ENCODE data around the gene GPR156. TPM values are rescaled to one million over a fixed set of nuclear protein-coding genes. Genes with fewer than 3 reads are reported as not detected.

GPR156 gene
- total and polyA plus RNA-seq, 10 of the 15 experiments (the other 5 are each of a cell fraction or from before 2014, with no cell fraction given): 0.08 to 0.15 (median 0.11) TPM; not detected in 6

- TF ChIP-seq SUPT20H (IDR thresholded peaks at IDR 0.05; ENCODE audit: borderline replicate concordance, control insufficient read depth, low read depth, low read length) (no peak), EZH2 (IDR thresholded peaks at IDR 0.05; ENCODE audit: borderline replicate concordance, control insufficient read depth, low read depth, low read length) (no peak), MLLT1 (IDR thresholded peaks at IDR 0.05) (no peak)
- intact Hi-C loops (cut with micrococcal nuclease; ENCODE audit: unreplicated experiment): no loop called here
- ChIA-PET POLR2A (interaction anchor here (0.5 kb wide), 1 partner anchor 1254 kb away, joined by 4 read pairs; no protein-coding TSS in a partner anchor), RAD21 (ENCODE audit: unreplicated experiment) (interaction anchor here (0.6 to 3.0 kb wide), 4 partner anchors 142 to 354 kb away, joined by 3 to 75 read pairs (median 14); no protein-coding TSS in a partner anchor), SMC1A (ENCODE audit: uncharacterized antibody, unreplicated experiment) (interaction anchor here (1.0 to 5.1 kb wide), 9 partner anchors 23 to 549 kb away, joined by 3 to 90 read pairs (median 4); no protein-coding TSS in a partner anchor), CTCF (interaction anchor here (0.8 to 6.8 kb wide), 12 partner anchors 99 to 555 kb away, joined by 3 to 210 read pairs (median 6); partner anchors contain the start of gene LRRC58)
- BruUV-seq (replicated peaks): no TSS peak
- in situ Hi-C loops (cut with MboI): loop anchor here (10.0 kb wide), 1 partner anchor 549 kb away; no protein-coding TSS in a partner anchor
- Histone ChIP-seq H3K9ac (ENCODE audit: control insufficient read depth, insufficient read depth, low read length) (no peak overlapping the region), H3K4me3 (no peak overlapping the region), H3K27me3 (replicated peaks in 1 of 2; ENCODE audit: control insufficient read depth in 2 of 2, insufficient read depth in 2 of 2, low read length in 1 of 2) (no peaks in the 10 kb centered on the region), H3K9me3 (replicated peaks; ENCODE audit: control insufficient read depth, insufficient read depth, low read length) (no peaks in the 10 kb centered on the region), H3K27ac (ENCODE audit: control insufficient read depth, insufficient read depth) (no peak overlapping the region), H3K36me3 (ENCODE audit: control insufficient read depth in 2 of 2, insufficient read depth in 2 of 2, low read length in 1 of 2) (no peaks in the 10 kb centered on the region), H4K20me1 (ENCODE audit: control insufficient read depth, insufficient read depth) (no peaks in the 10 kb centered on the region), H3K4me1 (ENCODE audit: control insufficient read depth, insufficient read depth, low read length) (no peaks in the 10 kb centered on the region), H3K79me2 (ENCODE audit: control insufficient read depth, insufficient read depth, low read length) (no peaks in the 10 kb centered on the region), H2AFZ (ENCODE audit: control insufficient read depth, low read depth, low read length) (no peak overlapping the region), H3K4me2 (ENCODE audit: control insufficient read depth, insufficient read depth) (no peak overlapping the region)
- no peak for FAIRE-seq
- DNase-seq (ENCODE audit: low read depth, low spot score): no peak
- ATAC-seq: no peak
Observed at GRCh38 chr3:120245386-120245785, 39.6 kb downstream of the GPR156 start.

GRCh38 chr3:120244834-120245225 is 40.2 kb downstream of the GPR156 start:
- BruUV-seq (replicated peaks): no TSS peak
- Histone ChIP-seq H3K9me3 (replicated peaks; ENCODE audit: control insufficient read depth, insufficient read depth, low read length) (no peaks in the 10 kb centered on the region), H3K4me2 (ENCODE audit: control insufficient read depth, insufficient read depth) (no peak overlapping the region), H3K4me3 (no peak overlapping the region), H3K4me1 (ENCODE audit: control insufficient read depth, insufficient read depth, low read length) (no peaks in the 10 kb centered on the region), H3K9ac (ENCODE audit: control insufficient read depth, insufficient read depth, low read length) (no peak overlapping the region), H3K36me3 (ENCODE audit: control insufficient read depth in 2 of 2, insufficient read depth in 2 of 2, low read length in 1 of 2) (no peaks in the 10 kb centered on the region), H3K79me2 (ENCODE audit: control insufficient read depth, insufficient read depth, low read length) (no peaks in the 10 kb centered on the region), H2AFZ (ENCODE audit: control insufficient read depth, low read depth, low read length) (no peak overlapping the region), H3K27ac (ENCODE audit: control insufficient read depth, insufficient read depth) (no peak overlapping the region), H4K20me1 (ENCODE audit: control insufficient read depth, insufficient read depth) (no peaks in the 10 kb centered on the region), H3K27me3 (replicated peaks in 1 of 2; ENCODE audit: control insufficient read depth in 2 of 2, insufficient read depth in 2 of 2, low read length in 1 of 2) (no peaks in the 10 kb centered on the region)
- POLR2A ChIA-PET: interaction anchor here (0.5 kb wide), 1 partner anchor 1255 kb away, joined by 4 read pairs; no protein-coding TSS in a partner anchor
- ATAC-seq (no peak), DNase-seq (ENCODE audit: low read depth, low spot score) (no peak), FAIRE-seq (no peak)
- RAD21 ChIA-PET (ENCODE audit: unreplicated experiment): interaction anchor here (0.6 to 3.0 kb wide), 5 partner anchors 113 to 353 kb away, joined by 3 to 75 read pairs (median 6); no protein-coding TSS in a partner anchor
- in situ Hi-C loops (cut with MboI) (loop anchor here (5.0 to 10.0 kb wide), 3 partner anchors 167 to 550 kb away; no protein-coding TSS in a partner anchor), intact Hi-C loops (cut with micrococcal nuclease; ENCODE audit: unreplicated experiment) (loop anchor here (1.0 to 5.0 kb wide), 6 partner anchors 112 to 552 kb away; no protein-coding TSS in a partner anchor)
- SMC1A ChIA-PET (ENCODE audit: uncharacterized antibody, unreplicated experiment): interaction anchor here (1.0 to 5.1 kb wide), 9 partner anchors 22 to 550 kb away, joined by 3 to 90 read pairs (median 4); no protein-coding TSS in a partner anchor
- CTCF ChIA-PET: interaction anchor here (0.7 to 6.8 kb wide), 16 partner anchors 99 to 613 kb away, joined by 3 to 210 read pairs (median 4); partner anchors contain the start of gene LRRC58
- WGBS (ENCODE audit: insufficient coverage, insufficient replicate concordance, low lambda C conversion rate, missing lambda C conversion rate): 20% methylated on average over 3 of the region's 3 CpGs
- no peak for TF ChIP-seq SMAD5 (IDR thresholded peaks at IDR 0.05; ENCODE audit: low read depth)
- TF ChIP-seq EP300 (IDR thresholded peaks at IDR 0.05; ENCODE audit: borderline replicate concordance in 1 of 2, control insufficient read depth in 1 of 2, low read depth in 2 of 2, low read length in 2 of 2): no peak
- TF ChIP-seq SUZ12 (IDR thresholded peaks at IDR 0.05; ENCODE audit: unreplicated experiment): no peak
- TF ChIP-seq MYB (IDR thresholded peaks at IDR 0.05; ENCODE audit: borderline replicate concordance, low read depth, low read length): no peak
- no peak for TF ChIP-seq ZNF24 (IDR thresholded peaks at IDR 0.05)
- TF ChIP-seq E4F1 (IDR thresholded peaks at IDR 0.05; ENCODE audit: borderline replicate concordance, partially characterized antibody): no peak
- TF ChIP-seq NFYA (IDR thresholded peaks at IDR 0.05; ENCODE audit: borderline replicate concordance, low read depth, low read length): no peak
- TF ChIP-seq PML (IDR thresholded peaks at IDR 0.05; ENCODE audit: low read length): no peak
- no peak for TF ChIP-seq STAT1 (conservative IDR thresholded peaks at IDR 0.05)
- TF ChIP-seq ESRRA (IDR thresholded peaks at IDR 0.05; ENCODE audit: low read length): no peak

All from GM12878 (cell line).